Measurements from ENCODE around the gene RNF213.

DNA sequence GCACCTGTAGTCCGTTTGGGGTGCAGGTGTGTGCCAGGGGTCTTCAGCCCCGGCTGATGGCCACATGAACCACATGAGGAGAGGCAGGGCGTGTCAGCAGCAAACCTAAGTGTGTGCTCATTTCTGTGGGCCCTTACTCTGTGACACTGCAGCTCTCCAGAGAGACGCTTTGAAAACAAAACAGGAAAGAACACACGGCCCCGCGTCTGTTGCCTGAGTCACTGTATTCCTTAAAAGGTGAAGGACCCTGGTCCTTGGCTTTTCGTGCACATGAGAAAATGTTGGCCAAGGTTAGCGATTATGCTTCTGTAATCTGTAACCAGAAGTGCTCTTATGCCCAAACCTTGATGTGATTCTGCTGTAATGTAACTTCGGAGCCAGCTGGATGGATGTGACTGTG is 176.9 kb downstream of the RNF213 start:
- TF ChIP-seq POLR2A (IDR thresholded peaks at IDR 0.05) = no peak
- TF ChIP-seq, protein P1, sequence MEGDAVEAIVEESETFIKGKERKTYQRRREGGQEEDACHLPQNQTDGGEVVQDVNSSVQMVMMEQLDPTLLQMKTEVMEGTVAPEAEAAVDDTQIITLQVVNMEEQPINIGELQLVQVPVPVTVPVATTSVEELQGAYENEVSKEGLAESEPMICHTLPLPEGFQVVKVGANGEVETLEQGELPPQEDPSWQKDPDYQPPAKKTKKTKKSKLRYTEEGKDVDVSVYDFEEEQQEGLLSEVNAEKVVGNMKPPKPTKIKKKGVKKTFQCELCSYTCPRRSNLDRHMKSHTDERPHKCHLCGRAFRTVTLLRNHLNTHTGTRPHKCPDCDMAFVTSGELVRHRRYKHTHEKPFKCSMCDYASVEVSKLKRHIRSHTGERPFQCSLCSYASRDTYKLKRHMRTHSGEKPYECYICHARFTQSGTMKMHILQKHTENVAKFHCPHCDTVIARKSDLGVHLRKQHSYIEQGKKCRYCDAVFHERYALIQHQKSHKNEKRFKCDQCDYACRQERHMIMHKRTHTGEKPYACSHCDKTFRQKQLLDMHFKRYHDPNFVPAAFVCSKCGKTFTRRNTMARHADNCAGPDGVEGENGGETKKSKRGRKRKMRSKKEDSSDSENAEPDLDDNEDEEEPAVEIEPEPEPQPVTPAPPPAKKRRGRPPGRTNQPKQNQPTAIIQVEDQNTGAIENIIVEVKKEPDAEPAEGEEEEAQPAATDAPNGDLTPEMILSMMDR (IDR thresholded peaks at IDR 0.05) = no peak
